Measurements from ENCODE around the gene MYLK.

The MYLK gene

DNA sequence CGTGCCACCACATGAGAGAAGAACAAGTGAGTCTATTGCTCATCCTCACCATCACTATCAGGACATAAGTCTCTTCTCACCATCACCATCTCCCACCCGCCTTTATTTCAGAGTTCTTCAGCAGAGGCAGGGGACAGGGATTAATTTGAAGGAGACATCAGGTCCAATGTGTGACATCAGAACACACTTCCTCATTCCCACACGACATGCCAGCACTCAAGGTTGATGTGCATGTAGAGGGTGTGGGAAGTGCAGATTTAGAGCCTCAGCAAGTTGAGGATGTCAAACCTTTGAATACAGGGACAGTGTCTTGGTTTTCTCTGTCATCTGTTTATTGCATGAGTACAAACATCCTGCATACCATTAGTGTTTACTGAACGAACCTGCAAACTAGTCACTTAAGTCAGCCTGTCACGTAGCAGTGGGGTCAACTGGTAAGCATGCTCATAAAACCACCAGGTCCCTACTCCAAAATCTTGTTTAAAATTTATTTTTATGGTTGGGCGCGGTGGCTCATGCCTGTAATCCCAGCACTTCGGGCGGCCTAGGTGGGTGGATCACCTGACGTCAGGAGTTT lies 104.4 kb downstream of the MYLK start:
- no peak for DNase-seq (ENCODE audit: low read depth, low spot score)
- POLR2A ChIA-PET: no interaction called here
- TF ChIP-seq, protein P1, sequence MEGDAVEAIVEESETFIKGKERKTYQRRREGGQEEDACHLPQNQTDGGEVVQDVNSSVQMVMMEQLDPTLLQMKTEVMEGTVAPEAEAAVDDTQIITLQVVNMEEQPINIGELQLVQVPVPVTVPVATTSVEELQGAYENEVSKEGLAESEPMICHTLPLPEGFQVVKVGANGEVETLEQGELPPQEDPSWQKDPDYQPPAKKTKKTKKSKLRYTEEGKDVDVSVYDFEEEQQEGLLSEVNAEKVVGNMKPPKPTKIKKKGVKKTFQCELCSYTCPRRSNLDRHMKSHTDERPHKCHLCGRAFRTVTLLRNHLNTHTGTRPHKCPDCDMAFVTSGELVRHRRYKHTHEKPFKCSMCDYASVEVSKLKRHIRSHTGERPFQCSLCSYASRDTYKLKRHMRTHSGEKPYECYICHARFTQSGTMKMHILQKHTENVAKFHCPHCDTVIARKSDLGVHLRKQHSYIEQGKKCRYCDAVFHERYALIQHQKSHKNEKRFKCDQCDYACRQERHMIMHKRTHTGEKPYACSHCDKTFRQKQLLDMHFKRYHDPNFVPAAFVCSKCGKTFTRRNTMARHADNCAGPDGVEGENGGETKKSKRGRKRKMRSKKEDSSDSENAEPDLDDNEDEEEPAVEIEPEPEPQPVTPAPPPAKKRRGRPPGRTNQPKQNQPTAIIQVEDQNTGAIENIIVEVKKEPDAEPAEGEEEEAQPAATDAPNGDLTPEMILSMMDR (IDR thresholded peaks at IDR 0.05; ENCODE audit: insufficient read depth, low read length, missing control alignments): no peak
- CTCF ChIA-PET: no interaction called here
- H3K4me3 ChIP-seq (ENCODE audit: low read depth, low read length): no peak overlapping the region

DNA sequence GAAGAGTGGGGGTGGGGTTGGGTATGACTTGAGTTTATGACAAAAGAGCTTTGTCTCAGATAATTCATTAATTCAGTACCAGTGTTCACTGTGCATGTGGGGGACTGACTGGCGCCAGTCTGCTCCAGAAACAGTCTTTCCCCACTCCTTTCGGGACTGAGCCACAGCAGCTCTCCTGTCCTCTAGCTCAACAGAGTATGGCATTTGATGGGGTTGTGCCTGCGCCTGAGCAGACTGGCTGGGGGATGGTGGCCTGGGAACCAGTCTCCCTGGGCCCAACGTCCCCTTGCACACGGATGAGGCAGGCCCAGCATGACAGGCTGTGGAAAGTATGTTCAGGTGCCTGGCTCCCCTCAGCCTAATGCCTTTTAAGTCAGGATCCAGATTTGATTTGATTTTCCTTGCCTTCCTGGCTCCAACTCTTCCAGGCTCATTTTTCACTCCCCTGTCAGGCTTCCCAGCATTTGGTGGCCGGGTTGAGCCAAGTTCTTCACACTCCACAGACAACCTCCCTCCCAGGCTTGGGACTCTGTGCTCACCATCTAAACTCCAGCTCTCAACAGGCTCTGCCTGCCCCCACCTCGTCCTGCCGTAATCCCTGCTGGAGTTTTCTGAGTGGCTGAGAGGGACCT lies 105.0 kb downstream of the MYLK start:
- POLR2A ChIA-PET: no interaction called here
- TF ChIP-seq, protein P1 (IDR thresholded peaks at IDR 0.05; ENCODE audit: insufficient read depth, low read length, missing control alignments): no peak
- no peak for DNase-seq (ENCODE audit: low read depth, low spot score)
- CTCF ChIA-PET: interaction anchor here (0.8 to 1.8 kb wide), 3 partner anchors 12 to 201 kb away, joined by 3 to 4 read pairs (median 3); no protein-coding TSS in a partner anchor
- no peak overlapping the region for H3K4me3 ChIP-seq (ENCODE audit: low read depth, low read length)

DNA sequence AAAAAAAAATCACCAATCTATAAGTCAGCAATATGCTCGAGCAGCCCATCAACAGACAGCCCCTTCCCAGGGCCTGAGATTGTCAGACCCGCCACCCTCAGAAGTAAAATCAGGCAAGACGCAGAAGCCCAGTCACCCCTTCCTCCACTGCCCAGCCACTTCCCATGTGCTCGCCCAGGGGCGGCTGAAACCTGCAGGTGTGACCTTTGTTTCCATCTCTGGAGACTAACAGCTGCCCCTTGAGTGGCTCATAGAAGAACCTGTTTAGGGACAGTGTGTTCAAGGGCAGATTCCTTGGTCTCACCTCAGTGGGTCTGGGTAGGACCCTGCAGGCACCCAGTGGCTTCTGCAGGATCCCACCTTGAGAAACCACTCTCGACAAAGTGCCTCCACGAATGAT lies 105.6 kb downstream of the MYLK start:
- POLR2A ChIA-PET: no interaction called here
- no peak for DNase-seq (ENCODE audit: low read depth, low spot score)
- CTCF ChIA-PET: interaction anchor here (0.8 to 1.8 kb wide), 3 partner anchors 12 to 202 kb away, joined by 3 to 4 read pairs (median 3); no protein-coding TSS in a partner anchor
- TF ChIP-seq, protein P1 (IDR thresholded peaks at IDR 0.05; ENCODE audit: insufficient read depth, low read length, missing control alignments): no peak
- H3K4me3 ChIP-seq (ENCODE audit: low read depth, low read length): no peak overlapping the region

DNA sequence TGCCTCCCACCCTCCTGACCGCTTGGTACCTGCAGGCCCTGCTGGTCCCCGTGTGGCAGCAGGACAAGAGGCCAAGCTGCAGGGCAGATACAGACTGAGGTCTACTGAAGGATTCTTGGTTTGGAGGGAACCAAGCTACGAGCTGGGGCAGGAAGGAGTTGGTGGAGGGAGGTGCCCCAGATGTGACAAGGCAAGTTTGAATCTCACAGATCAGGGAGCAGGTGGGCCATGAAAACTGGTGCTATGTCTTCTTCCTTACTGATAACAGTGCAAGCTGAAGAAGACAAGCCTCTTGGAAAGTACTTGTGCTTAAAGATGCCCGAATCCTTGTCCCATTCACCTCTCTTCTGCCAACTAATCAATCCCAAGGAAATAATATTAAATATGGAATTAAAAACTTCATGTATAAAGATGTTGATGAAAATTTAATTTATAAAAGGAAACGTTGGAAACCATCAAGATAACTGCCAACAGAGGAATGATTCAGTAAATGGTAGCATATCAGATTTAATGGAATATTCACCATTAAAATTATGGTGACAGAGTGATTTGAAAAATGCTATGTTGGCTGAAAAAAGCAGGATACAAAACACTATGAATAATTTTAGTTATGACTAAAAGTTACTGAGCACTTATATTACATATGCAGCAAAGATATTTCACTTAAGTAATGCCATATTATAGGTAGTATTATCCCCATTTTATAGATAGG lies 107.9 kb downstream of the MYLK start:
- CTCF ChIA-PET: no interaction called here
- TF ChIP-seq, protein P1 (IDR thresholded peaks at IDR 0.05; ENCODE audit: insufficient read depth, low read length, missing control alignments): no peak
- DNase-seq (ENCODE audit: low read depth, low spot score): no peak
- POLR2A ChIA-PET: no interaction called here
- no peak overlapping the region for H3K4me3 ChIP-seq (ENCODE audit: low read depth, low read length)

DNA sequence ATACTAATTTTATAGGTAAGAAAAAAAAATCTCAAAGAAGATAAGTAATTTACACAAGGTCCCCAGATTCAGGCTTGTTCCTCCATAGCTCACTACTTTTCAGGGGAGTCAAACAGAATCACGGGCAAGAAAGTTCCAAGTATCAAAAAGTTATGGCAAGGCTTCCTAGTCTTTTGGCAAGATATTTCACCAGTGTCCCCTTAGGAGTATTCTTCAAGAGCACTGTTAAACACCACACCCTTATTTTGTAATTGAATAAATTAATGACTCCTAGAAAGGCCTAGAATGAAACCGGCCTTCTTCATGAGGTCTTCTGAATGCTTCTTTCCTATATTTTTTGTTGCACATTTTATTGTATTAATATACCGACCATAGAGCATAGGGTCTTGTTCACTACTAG lies 109.7 kb downstream of the MYLK start:
- H3K4me3 ChIP-seq (ENCODE audit: low read depth, low read length): no peak overlapping the region
- TF ChIP-seq, protein P1 (IDR thresholded peaks at IDR 0.05; ENCODE audit: insufficient read depth, low read length, missing control alignments): no peak
- ChIA-PET CTCF (interaction anchor here (0.8 to 2.8 kb wide), 4 partner anchors 16 to 206 kb away, joined by 3 to 10 read pairs (median 5); no protein-coding TSS in a partner anchor), POLR2A (interaction anchor here (1.0 to 1.5 kb wide), 2 partner anchors 17 to 25 kb away, joined by 4 to 5 read pairs; no protein-coding TSS in a partner anchor)
- DNase-seq (ENCODE audit: low read depth, low spot score): no peak

Measured in AG04449 (cell line).